Ishikawa (cell line): ENCODE measurements around the gene RNF227.

Source experiments
- FOXM1 ChIP-seq: IDR thresholded peaks from 2 replicates; pipeline ENCODE4 v1.6.1; 2012; ENCODE audit warnings: low read depth, borderline replicate concordance
- RAD21 ChIP-seq: IDR thresholded peaks from 2 replicates; pipeline ENCODE4 v1.6.1; 2012; ENCODE audit warnings: low read depth
- TEAD4 ChIP-seq: IDR thresholded peaks from 2 replicates; pipeline ENCODE4 v1.6.1; 2012

- TF ChIP-seq TEAD4 (no peak), FOXM1 (no peak), RAD21 (no peak)
These were observed 31.3 kb downstream of the RNF227 start for GRCh38 chr17:7884581-7885366.
